ENCODE data around the gene PPP3CA. TPM values are rescaled to one million over a fixed set of nuclear protein-coding genes. Genes with fewer than 3 reads are reported as not detected.

The PPP3CA gene
- total and polyA plus RNA-seq, 9 donors, result 19.4 to 47.9 (median 37.9) TPM

GRCh38 chr4:101141855-101142254 is 205.5 kb downstream of the PPP3CA start:
- no peaks in the 10 kb centered on the region for H3K9me3 ChIP-seq
- H3K4me3 ChIP-seq, result no peak overlapping the region
- H3K4me1 ChIP-seq (ENCODE audit: insufficient read depth), result no peaks in the 10 kb centered on the region
- intact Hi-C loops (cut with DNase I), result no loop called here
- H3K27ac ChIP-seq, result no peak overlapping the region
- DNase-seq, result no peak
- H3K27me3 ChIP-seq, result no peaks in the 10 kb centered on the region
- no peaks in the 10 kb centered on the region for H3K36me3 ChIP-seq
- no peak for TF ChIP-seq CTCF (IDR thresholded peaks at IDR 0.05)
- no peak for TF ChIP-seq POLR2A (IDR thresholded peaks at IDR 0.05)
- TF ChIP-seq EP300 (IDR thresholded peaks at IDR 0.05), result no peak
- WGBS, 3 donors, result 88 to 94% (median 91%) methylated on average over 4 of the region's 4 CpGs

GRCh38 chr4:101141230-101141629 is 206.1 kb downstream of the PPP3CA start:
- H3K36me3 ChIP-seq, result no peaks in the 10 kb centered on the region
- H3K27me3 ChIP-seq, result no peaks in the 10 kb centered on the region
- no peak overlapping the region for H3K4me3 ChIP-seq
- intact Hi-C loops (cut with DNase I), result no loop called here
- DNase-seq, result no peak
- no peaks in the 10 kb centered on the region for H3K4me1 ChIP-seq (ENCODE audit: insufficient read depth)
- no peak for TF ChIP-seq CTCF (IDR thresholded peaks at IDR 0.05)
- no peak for TF ChIP-seq POLR2A (IDR thresholded peaks at IDR 0.05)
- no peak for TF ChIP-seq EP300 (IDR thresholded peaks at IDR 0.05)
- H3K27ac ChIP-seq, result no peak overlapping the region
- H3K9me3 ChIP-seq, result no peaks in the 10 kb centered on the region
- WGBS, 3 donors, result 95 to 98% (median 95%) methylated on average over 5 of the region's 5 CpGs

DNA sequence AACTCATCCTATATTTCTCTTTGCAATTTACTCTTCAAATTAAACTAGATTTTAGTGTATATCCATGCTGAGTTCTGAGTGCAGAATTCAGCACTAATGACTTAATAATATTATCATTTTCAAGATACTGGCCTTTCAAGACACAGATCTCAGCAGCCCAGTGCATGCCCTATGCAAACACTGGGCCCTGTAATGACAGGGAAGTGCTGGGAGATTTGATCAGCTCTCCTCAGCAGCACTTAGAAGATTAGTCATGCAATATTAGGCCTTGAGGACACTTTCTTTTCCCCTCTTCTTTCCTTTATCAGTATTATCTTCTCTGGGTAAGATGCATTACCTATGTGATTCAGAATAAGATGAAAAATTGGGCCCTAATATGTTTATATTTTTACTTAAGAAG is 207.1 kb downstream of the PPP3CA start:
- no peaks in the 10 kb centered on the region for H3K27me3 ChIP-seq
- intact Hi-C loops (cut with DNase I), result no loop called here
- H3K4me1 ChIP-seq (ENCODE audit: insufficient read depth), result no peaks in the 10 kb centered on the region
- TF ChIP-seq POLR2A (IDR thresholded peaks at IDR 0.05), result no peak
- no peak for TF ChIP-seq CTCF (IDR thresholded peaks at IDR 0.05)
- TF ChIP-seq EP300 (IDR thresholded peaks at IDR 0.05), result no peak
- no peak overlapping the region for H3K27ac ChIP-seq
- no peaks in the 10 kb centered on the region for H3K9me3 ChIP-seq
- no peaks in the 10 kb centered on the region for H3K36me3 ChIP-seq
- H3K4me3 ChIP-seq, result no peak overlapping the region
- no peak for DNase-seq

GRCh38 chr4:101136373-101137370 is 210.7 kb downstream of the PPP3CA start:
- Histone ChIP-seq H3K36me3 (no peaks in the 10 kb centered on the region), H3K27ac (no peak overlapping the region), H3K4me3 (no peak overlapping the region), H3K4me1 (ENCODE audit: insufficient read depth) (no peaks in the 10 kb centered on the region), H3K9me3 (no peaks in the 10 kb centered on the region), H3K27me3 (no peaks in the 10 kb centered on the region)
- intact Hi-C loops (cut with DNase I), result no loop called here
- 93 to 96% (median 94%) methylated on average over 8 of the region's 8 CpGs for WGBS, 3 donors
- no peak for DNase-seq
- TF ChIP-seq CTCF (IDR thresholded peaks at IDR 0.05) (no peak), POLR2A (IDR thresholded peaks at IDR 0.05) (no peak), EP300 (IDR thresholded peaks at IDR 0.05) (no peak)
